ENCODE data around the gene SOWAHB.
"Not testable (repeated sequence)": the region's sequence is repeated elsewhere in the genome, so short reads cannot be mapped to it uniquely, and the experiment has no call there.

SOWAHB gene

DNA sequence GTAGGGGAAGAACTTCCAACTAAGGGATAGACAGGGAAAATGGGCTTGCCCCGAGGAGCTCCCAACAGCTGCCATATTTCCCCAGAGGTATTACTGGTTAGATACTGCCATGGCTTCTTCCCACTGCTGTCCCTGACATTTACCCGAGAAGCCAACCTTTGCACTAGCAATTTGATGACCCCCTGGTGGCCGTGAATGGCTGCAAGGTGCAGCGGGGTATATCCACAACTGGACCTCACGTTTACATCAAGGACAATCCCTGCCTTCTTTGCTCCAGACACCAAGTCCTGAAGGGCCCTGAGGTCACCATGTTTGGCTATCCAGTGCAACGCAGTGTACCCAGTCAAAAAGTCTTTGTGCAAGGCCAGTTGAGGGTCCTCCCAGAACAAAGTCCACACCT is 2.3 kb downstream of the SOWAHB start:
- DNase-seq (ENCODE audit: low read depth), result no peak

DNA sequence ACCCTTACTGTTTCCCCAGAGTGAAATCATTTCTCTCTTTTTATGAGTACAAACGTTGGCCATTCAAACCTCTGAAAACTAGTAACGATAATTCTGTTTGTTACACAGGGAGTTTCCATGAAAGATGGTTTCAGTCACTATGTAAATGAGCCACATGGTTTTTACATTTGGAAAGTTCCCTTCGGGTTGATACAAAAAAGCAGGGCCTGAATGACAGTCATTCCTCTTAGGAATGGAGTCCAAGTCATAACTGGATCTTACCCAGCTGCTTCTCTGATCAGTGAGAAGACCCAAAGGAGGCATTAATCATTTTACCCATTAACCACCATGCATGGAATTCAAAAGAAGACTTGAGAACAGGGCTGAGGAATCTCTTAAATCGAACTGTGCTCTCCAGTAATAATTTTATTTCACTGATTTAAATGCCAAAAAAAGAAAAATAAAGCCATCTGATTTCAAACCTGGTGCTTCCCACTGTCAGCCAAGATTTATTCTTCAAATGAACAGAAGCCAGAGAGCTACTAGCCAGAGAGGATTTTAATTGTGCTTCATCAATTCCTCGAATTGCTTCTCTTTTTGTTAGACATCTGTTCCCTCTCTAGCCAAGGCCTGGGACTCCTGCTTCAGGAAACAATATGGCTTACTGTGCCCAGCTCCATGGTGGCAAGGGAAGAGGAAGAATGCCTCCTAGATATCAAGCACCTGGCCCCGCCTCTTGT is 3.2 kb downstream of the SOWAHB start:
- DNase-seq (ENCODE audit: low read depth), result no peak

DNA sequence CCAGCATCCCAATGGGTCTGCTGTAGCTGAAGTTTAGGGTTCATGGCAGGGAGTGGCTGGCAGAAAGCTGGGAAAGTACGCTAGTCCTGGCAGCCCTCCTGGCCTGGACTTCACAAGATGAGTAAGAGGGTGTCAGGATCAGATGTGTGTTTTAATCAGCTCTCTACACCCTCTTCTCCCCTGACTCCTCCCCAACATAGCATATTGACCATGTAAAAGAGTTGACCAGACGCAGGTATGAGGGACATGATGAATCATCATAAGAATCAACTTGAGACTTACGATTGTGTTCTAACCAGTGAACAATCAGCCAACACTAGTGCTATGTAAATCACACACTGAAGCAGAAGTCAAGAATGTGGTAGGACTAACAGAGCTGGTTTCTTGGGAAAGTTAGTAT is 5.3 kb downstream of the SOWAHB start:
- no peak for DNase-seq (ENCODE audit: low read depth)

DNA sequence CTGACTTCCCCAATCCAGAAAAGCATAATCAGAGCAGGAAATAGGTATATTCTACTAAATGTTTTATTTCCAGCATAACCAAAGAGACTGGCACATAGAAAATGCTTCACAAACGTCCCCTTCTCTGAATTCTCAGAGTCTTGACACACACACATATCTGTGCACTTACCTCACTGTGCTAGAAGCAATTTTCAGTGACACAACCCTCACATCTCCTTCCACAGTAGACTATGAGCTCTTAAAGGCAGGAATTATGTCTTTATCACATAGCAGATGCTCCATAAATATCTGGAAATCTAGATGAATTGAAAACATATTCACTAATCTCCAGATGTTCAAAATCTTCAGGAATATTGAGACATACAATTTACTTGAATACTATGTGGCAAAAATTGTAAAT is 5.9 kb downstream of the SOWAHB start:
- DNase-seq (ENCODE audit: low read depth), result no peak

DNA sequence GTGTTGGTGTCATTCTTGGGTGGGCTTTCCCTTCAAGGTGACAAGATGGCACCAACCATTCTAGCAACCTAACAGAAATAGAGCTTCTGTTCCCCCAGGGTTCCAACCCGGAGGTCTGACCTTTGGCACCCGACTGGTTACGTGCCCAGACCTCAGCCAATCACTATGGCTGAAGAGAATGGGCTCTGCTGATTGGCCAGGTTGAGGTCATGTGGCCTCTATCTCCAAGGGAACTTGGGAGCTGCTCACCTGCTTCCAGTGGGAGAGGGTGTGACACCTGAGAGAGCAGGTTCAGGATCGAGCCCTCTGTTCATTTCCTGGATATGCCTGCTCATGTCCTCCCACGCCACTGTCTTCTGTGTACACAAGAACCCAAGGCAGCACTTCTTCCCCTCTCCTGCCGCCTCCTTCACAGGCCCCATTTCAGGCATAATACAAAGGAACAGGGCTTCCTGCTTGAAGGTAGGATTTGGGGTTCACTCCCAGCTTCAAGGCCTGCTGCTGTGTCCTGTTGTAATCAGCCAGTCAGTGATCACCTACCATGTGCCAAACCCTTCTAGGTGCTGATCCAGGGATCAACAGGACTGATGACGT is 11.0 kb downstream of the SOWAHB start:
- no peak for DNase-seq (ENCODE audit: low read depth)

DNA sequence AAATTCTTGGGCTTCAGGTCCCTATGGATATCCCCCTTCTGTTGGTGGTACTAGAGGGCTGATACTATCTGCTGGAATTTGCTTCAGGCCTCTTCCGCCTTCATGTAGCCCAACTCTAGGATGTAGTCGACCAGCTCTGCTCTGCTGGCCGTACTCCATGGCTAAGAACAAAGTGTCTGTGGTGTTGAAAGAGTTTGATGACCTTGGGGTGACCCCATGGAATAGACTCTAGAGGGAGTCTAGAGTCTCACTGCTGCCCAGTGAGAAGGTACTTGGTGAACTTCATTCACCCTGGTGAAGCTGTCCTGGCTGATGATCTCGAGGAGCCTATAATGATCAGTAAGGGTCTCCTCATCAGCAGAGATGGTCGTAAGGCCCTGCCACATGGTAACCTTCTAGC is 11.7 kb downstream of the SOWAHB start:
- DNase-seq (ENCODE audit: low read depth), result no peak

DNA sequence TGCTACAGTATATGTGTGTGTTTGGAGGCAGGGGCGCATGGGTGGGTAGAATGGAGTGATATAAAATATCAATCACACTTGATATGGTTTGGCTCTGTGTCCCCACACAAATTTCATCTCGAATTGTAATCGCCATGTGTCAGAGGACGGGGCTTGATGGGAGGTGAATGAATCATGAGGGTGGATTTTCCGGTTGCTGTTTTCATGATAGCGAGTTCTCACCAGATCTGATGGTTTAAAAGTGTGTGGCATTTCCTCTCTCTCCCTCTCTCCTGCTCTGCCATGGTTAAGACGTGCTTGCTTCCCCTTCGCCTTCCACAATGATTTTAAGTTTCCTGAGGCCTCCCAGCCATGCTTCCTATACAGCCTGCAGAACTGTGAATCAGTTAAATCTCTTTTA is 14.8 kb downstream of the SOWAHB start:
- no peak for DNase-seq (ENCODE audit: low read depth)

DNA sequence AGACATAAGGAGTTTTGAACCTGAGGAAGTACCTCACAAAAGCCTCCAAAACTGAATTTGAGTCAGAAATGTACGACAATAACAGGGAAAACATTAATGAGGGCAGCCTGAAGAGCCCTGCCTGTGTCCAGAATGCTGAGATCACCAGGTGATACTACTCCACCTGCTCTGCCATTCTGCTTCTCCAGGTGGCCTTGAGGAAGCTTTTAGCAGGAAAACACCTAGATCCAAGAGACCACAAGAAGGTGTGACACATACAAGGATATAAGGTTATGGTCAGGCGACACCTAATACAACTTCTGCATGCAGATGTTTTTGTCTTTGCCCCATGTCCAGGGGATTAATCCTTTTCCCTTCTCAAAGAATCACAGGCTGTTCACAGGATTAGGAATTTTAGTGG is 15.3 kb downstream of the SOWAHB start:
- DNase-seq (ENCODE audit: low read depth), result no peak

DNA sequence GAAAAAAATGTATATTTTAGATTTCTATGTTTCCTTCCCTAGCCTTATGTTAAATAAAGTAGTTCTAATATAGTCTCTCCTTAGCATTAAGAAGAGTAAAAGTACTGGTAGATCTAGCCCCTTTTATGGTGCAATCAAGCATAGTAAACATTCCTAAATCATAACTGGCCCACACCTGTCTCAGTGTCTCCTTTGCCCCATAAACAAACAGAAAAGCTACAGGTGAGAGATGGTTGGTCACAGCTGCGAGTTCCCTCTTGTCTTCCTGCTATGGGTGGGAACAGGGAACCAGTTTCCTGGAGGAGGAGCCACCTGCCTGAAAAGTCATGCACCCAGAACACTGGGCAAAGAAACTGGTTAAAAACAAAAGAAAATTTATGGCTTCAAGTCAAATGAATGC is 16.6 kb downstream of the SOWAHB start:
- DNase-seq (ENCODE audit: low read depth), result no peak

DNA sequence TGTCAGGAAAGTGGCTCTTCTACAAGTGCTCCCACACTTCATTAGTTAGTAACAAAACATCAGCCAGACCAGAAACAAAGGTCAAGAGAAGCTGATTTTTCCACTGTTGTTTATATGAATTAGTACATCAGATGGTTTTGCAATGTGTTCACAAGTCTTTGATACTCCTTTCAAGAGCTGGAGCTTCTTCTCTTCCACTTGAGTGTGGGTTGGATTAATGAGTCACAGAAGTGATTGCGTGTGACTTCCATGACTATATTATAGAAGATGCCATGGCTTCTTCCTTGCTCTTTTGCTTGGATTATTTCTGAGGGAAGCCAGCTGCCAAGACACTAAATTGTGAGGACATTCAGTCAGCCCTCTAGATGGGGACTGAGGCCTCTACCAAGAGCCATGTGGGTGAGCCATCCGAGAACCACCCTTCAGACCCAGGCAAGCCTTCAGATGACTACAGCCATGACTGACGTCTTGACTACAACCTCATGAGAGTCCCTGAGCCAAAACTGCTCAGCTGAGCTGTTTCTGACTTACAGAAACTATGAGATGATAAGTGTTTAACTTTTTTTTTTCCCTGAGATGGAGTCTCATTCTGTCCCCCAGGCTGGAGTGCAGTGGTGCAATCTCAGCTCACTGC is 18.1 kb downstream of the SOWAHB start:
- DNase-seq (ENCODE audit: low read depth), result no peak

DNA sequence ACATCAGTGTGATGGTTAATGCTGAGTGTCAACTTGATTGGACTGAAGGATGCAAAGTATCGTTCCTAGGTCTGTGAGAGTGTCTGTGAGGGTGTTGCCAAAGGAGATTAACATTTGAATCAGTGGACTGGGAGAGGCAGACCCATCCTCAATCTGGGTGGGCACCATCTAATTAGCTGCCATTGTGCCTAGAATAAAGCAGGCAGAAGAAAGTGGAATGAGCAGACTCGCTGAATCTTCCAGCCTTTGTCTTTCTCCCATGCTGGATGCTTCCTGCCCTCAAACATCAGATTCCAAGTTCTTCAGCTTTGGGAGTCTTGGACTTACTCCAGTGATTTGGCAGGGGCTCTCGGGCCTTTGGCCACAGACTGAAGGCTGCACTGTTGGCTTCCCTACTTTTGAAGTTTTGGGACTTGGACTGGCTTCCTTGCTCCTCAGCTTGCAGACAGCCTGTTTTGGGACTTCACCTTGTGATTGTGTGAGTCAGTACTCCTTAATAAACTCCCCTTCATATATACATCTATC is 19.2 kb downstream of the SOWAHB start:
- DNase-seq (ENCODE audit: low read depth), result not testable (repeated sequence)

DNA sequence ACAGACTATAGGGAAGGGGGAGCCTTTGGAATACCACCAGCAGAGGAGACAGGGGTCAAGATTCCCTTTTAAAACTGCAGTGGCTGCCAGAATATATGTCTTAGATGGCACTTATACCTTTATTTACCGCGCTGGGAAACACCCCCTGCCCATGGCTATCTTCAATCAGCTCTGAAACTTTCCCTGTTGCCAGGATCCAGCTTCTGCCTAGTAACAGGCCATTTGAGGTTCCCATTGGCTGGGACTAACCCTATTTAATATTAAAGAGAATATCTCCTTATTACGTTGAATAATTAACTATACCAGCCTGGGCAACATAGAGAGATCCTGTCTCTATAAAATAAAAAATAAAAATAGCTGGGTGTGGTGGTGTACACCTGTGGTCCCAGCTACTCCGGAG is 23.8 kb downstream of the SOWAHB start:
- DNase-seq (ENCODE audit: low read depth), result no peak

DNA sequence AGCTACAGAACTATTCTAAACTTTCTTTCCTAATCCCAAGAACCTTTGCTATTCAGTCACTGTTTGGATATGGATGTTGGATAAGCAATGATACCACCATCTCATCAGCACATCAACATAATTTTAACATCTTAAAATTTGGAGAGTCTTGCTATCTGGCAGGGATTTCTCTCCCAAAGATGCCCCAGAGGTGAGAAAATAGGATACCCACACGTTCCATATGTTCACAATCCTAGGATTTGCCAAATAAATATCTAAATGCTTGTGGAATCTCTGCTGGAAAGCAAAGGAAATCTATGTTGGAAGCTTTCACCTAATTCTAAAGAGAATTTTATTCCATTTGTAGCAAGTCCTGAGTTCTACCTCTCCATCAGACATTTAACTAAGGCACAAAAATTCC is 24.4 kb downstream of the SOWAHB start:
- DNase-seq (ENCODE audit: low read depth), result no peak

DNA sequence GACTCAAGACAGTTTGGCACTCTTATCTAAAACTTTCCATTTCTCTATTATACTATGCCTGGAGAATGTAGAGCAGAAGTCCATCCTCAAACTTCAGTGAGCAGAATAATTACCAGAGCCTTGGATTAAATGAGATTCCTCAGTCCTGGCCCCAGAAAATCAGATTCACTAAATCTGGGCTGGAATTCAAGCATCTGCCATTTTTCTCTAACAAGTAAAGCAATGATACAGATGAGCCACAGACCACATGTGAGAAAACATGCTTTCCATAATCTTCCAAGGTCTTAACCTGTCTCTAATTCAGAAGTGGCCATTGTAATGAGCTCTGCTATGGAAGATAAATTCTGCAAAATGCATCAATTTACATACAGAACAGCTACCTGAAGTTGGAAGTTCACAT is 25.4 kb downstream of the SOWAHB start:
- DNase-seq (ENCODE audit: low read depth), result no peak

DNA sequence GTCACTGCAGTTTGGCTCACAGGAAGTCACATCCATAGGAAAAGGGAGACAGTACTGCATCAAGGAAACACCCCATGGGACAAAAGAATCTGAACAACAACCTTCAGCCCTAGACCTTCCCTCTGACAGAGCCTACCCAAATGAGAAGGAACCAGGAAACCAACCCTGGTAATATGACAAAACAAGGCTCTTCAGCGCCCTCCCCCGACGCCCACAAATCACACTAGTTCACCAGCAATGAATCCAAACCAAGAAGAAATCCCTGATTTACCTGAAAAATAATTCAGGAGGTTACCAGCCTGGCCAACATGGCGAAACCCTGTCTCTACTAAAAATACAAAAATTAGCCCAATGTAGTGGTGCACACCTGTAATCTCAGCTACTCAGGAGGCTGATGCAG is 29.2 kb downstream of the SOWAHB start:
- not testable (repeated sequence) for DNase-seq (ENCODE audit: low read depth)

DNA sequence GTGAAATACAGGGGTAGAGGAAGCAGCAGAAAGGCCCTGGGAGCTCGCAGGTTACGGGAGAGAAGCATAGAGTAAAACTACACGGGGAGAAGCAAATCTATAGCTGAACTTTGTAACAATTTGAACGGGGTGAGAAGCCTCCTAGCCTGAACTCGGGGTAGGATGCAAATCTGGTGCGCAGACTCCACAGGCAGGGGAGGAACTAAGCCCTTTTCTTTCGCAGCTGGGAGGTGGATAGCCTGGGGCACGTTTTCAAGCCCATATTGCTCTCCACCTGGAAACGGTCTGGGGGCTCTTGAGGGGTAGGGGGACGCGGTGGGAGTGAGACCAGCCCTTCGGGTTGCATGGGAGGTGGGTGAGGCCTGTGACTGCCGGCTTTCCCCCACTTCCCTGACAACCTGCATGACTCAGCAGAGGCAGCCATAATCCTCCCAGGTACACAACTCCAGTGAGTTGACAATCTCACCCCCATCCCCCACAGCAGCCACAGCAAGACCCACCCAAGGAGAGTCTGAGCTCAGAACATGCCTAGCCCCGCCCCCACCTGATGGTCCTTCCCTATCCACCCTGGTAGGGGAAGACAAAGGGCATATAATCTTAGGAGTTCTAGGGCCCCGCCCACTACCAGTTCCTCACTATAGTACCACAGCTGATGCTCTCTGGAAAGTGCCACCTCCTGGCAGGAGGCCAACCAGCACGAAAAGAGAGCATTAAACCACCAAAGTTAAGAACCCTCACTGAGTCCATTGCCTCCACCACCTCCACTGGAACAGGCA is 29.9 kb downstream of the SOWAHB start:
- no peak for DNase-seq (ENCODE audit: low read depth)

DNA sequence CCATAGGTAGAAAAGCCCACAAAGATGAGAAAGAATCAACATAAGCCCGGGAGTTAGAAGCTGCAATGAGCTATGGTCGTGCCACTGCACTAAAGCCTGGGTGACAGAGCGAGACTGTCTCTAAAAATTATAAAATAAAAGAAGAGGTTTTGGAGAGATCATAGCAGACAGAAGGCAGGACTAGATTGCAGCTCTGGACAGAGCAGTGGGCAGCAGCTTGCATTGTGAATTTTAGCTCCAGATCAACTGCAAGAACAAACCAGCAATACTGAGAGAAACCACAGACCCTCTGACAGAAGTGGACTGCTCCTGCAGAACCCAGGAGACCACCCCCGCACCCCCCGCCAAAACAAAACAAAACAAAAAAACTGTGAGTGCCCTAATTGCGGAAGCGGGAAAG is 30.6 kb downstream of the SOWAHB start:
- no peak for DNase-seq (ENCODE audit: low read depth)

DNA sequence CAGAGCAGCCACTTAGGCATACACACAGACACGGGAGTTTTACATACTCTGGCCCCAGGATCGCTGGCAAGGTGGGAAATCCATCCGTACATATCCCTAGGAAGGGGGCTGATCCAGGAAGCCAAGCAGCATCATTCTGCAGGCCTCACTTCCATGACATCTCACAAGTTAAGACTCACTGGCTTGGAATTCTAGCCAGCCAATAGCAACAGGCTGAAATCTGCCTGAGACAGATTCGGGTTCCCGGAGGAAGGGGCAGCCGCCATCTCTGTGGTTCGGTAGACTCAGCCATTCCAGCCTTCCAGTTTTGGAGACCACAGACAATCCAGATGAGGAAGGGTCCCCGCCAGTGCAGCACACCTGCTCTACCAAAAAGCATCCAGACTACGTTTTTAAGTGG is 31.3 kb downstream of the SOWAHB start:
- no peak for DNase-seq (ENCODE audit: low read depth)

DNA sequence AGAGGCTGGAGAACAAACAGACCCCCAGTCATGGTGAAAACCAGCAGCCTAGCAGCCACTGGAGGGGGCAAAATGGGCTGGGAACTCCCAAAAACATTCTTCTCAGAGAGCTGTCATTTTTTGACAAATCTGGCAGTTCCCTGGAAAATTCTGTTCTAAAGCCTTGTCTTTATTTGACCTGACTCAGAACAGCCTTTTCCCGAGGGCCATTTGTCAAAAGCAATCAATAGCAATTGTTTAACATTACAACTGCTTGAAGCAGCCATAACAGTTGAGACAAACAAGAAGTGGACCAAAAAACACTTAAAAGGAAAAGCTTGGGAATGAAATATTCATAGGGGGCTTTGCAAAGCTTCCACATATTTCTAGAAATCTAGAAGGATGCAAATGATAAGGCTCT is 39.6 kb downstream of the SOWAHB start:
- DNase-seq (ENCODE audit: low read depth), result no peak

DNA sequence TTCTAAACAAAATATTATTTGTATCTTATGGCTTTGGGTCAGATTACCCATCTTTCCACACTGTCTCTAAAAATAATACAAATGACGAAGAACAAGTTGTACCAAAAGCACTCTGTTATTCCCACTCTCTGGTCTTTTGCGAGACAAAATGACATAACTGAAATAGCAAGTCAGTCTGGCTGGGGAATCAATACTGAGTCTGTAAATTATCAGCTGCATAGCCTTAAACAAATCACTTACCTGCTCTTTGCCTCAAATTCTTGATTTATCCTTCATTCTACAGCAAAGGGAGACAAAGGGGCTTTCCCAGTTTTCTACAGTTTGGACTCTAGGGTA is 40.9 kb downstream of the SOWAHB start:
- DNase-seq (ENCODE audit: low read depth), result no peak

DNA sequence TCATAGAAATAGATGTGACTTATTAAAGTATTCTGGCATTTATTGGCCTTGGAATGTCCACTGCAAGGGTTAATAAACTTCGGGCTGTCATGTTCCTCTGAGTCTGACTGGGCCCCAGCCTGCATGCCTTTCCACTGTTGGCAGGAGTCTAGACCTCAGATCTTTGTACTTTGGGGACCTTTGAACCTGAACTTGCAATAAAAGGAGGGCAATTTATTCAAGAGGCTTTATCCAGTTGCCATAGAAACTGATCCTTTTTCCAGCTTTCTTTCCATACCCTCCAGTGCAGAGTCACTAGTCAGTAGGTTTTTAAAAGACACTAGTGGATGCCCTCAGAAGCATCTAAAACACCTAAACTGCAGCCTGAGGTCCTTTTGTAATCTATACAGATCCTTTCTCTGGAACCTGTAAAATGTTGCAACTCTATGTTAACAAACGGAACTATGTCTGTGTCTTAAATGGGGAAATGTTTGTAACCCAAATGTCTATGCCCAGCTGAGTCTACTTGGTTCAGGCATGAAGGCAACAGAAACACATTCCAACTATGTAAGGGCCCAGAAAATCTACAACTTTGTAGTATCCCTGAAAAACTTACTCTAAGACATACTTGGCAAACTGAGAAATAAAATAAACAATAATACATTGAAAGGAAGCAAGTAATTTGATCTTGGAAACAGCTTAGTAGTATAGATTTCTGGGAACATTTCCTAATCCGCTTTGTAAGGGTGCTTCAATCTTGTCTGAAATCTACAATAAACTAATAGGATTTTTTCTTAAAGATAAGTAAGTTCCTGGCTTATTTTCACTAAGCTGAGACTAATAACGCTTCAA is 41.5 kb downstream of the SOWAHB start:
- no peak for DNase-seq (ENCODE audit: low read depth)

DNA sequence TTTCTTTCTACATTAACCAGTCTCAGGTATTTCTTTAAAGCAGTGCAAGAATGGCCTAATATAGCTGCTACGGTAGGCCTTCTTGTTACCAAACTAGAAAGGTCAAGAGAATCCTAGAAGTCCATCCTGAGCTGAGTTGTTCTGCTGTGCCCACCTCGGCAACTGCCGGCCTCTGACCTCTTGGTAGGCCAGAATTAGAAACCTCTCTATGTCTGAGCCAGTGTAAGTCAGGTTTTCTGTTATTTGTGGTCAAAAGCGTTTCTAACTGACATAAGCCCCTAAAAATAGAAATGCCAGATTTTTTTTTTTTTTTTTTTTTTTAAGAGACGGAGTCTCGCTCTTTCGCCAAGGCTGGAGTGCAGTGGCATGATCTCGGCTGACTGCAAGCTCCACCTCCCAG is 43.1 kb downstream of the SOWAHB start:
- no peak for DNase-seq (ENCODE audit: low read depth)

All from stimulated activated CD8-positive, alpha-beta memory T cell treated with anti-CD3 and anti-CD28 coated beads, Interleukin-15, amount 100 ng/mL, for 24 hours (primary cell).